PC-3 (cell line): ENCODE measurements around the gene SCRT2.

Experiments
- CTCF ChIP-seq: fragments of 300-600 bp; sonication (generic); conservative IDR thresholded peaks from 2 replicates; pipeline ENCODE4 v1.5.1; 2017; ENCODE audit warnings: antibody characterized with exemption, low read depth, mild to moderate bottlenecking, low read length
- EZH2 ChIP-seq: fragments of 300-600 bp; sonication (generic); IDR thresholded peaks from one replicate; pipeline ENCODE4 v1.6.1; 2017; ENCODE audit warnings: antibody characterized with exemption, mild to moderate bottlenecking, low read length; ENCODE audit not compliant: unreplicated experiment
- EZH2phosphoT487 ChIP-seq: fragments of 300-600 bp; sonication (generic); IDR thresholded peaks from 2 replicates; pipeline ENCODE4 v1.6.1; 2018; ENCODE audit warnings: mild to moderate bottlenecking, antibody characterized with exemption, low read length, borderline replicate concordance

GRCh38 chr20:688809-689212 is 13.2 kb upstream of the SCRT2 start:
- TF ChIP-seq CTCF (no peak), EZH2 (no peak), EZH2phosphoT487 (no peak)
